Stomach (tissue), 4 donors: ENCODE results near the gene SMARCA4.

Experiments
- POLR2A ChIP-seq, 4 donors: fragments of 450-650 bp; IDR thresholded peaks; one replicate each; pipeline ENCODE4 v1.6.1; 2016; ENCODE audit warnings: antibody characterized with exemption in 4 of 4, control low read depth in 2 of 4, mild to moderate bottlenecking in 1 of 4, moderate library complexity in 1 of 4
- POLR2AphosphoS5 ChIP-seq, 3 donors: sonication (generic); formaldehyde crosslinking; IDR thresholded peaks; one replicate each; pipeline ENCODE4 v1.6.1; 2016; ENCODE audit warnings: antibody characterized with exemption in 3 of 3
- TF ChIP-seq, protein P1 (sequence below), 7 experiments: fragments of 450-650 bp in 4 of 7; fragments of 200-600 bp in 3 of 7; sonication (generic) in 3 of 7; IDR thresholded peaks; one replicate each; pipeline ENCODE4 v1.5.1; 2016 to 2019; ENCODE audit warnings: antibody characterized with exemption in 7 of 7, control low read depth in 2 of 7, mild to moderate bottlenecking in 1 of 7

- TF ChIP-seq, protein P1, sequence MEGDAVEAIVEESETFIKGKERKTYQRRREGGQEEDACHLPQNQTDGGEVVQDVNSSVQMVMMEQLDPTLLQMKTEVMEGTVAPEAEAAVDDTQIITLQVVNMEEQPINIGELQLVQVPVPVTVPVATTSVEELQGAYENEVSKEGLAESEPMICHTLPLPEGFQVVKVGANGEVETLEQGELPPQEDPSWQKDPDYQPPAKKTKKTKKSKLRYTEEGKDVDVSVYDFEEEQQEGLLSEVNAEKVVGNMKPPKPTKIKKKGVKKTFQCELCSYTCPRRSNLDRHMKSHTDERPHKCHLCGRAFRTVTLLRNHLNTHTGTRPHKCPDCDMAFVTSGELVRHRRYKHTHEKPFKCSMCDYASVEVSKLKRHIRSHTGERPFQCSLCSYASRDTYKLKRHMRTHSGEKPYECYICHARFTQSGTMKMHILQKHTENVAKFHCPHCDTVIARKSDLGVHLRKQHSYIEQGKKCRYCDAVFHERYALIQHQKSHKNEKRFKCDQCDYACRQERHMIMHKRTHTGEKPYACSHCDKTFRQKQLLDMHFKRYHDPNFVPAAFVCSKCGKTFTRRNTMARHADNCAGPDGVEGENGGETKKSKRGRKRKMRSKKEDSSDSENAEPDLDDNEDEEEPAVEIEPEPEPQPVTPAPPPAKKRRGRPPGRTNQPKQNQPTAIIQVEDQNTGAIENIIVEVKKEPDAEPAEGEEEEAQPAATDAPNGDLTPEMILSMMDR (IDR thresholded peaks at IDR 0.05): no peak
- TF ChIP-seq POLR2A (IDR thresholded peaks at IDR 0.05) (no peak), POLR2AphosphoS5 (IDR thresholded peaks at IDR 0.05) (no peak)
Observed at GRCh38 chr19:10988380-10988779, 27.6 kb downstream of the SMARCA4 start.
